Mesothelial cell of epicardium (in vitro differentiated cells): Measurements from ENCODE around the gene LRMDA. TPM values are rescaled to one million over a fixed set of nuclear protein-coding genes. Genes with fewer than 3 reads are reported as not detected.

Experiments
- DNase-seq, 2 experiments: peaks; one replicate each; pipeline ENCODE4 v3.0.0; 2021; ENCODE audit warnings: low spot score in 2 of 2; ENCODE audit not compliant: unreplicated experiment in 2 of 2
- H3K27ac Mint-ChIP-seq: 2 replicates; pipeline ENCODE4 v1.8.0; 2021; ENCODE audit warnings: mixed read lengths
- H3K27me3 Mint-ChIP-seq: 2 replicates; pipeline ENCODE4 v1.8.0; 2021; ENCODE audit warnings: low read depth, mixed read lengths
- H3K36me3 Mint-ChIP-seq: 2 replicates; pipeline ENCODE4 v1.8.0; 2021; ENCODE audit warnings: mixed read lengths
- H3K4me1 Mint-ChIP-seq: 2 replicates; pipeline ENCODE4 v1.8.0; 2021; ENCODE audit warnings: mixed read lengths
- H3K4me3 Mint-ChIP-seq: 2 replicates; pipeline ENCODE4 v1.8.0; 2021; ENCODE audit warnings: mild to moderate bottlenecking, moderate library complexity, mixed read lengths
- H3K9me3 Mint-ChIP-seq: 2 replicates; pipeline ENCODE4 v1.8.0; 2021; ENCODE audit warnings: mixed read lengths
- CTCF ChIP-seq: fragments of 200-600 bp; sonication (generic); IDR thresholded peaks from one replicate; pipeline ENCODE4 v1.5.0; 2021; ENCODE audit warnings: antibody characterized with exemption; ENCODE audit not compliant: unreplicated experiment
- total RNA-seq: library from RNA; stranded (reverse); gene quantifications from 3 replicates; pipeline ENCODE4 v1.2.1, GENCODE V29; 2021

Gene LRMDA
- total RNA-seq, 1 donor from 2014 or later: 2.0 TPM

- no peak overlapping the region for H3K27ac Mint-ChIP-seq
- peaks cover 19% of the 10 kb centered on the region for H3K4me1 Mint-ChIP-seq
- H3K27me3 Mint-ChIP-seq: peaks cover 87% of the 10 kb centered on the region
- no peak for TF ChIP-seq CTCF
- no peaks in the 10 kb centered on the region for H3K9me3 Mint-ChIP-seq
- H3K4me3 Mint-ChIP-seq: no peak overlapping the region
- no peaks in the 10 kb centered on the region for H3K36me3 Mint-ChIP-seq
- no peak for DNase-seq
Measured at GRCh38 chr10:75435291-75435690, 3.9 kb downstream of the LRMDA start.

GRCh38 chr10:75436896-75437295 is 5.5 kb downstream of the LRMDA start:
- TF ChIP-seq CTCF: no peak
- Mint-ChIP-seq H3K27ac (no peak overlapping the region), H3K36me3 (no peaks in the 10 kb centered on the region), H3K4me1 (peaks cover 12% of the 10 kb centered on the region), H3K4me3 (no peak overlapping the region), H3K9me3 (no peaks in the 10 kb centered on the region), H3K27me3 (peaks cover 89% of the 10 kb centered on the region)
- DNase-seq: no peak

GRCh38 chr10:75437693-75438092 is 6.3 kb downstream of the LRMDA start:
- Mint-ChIP-seq H3K9me3 (peaks cover 6% of the 10 kb centered on the region), H3K4me1 (peaks cover 6% of the 10 kb centered on the region), H3K27me3 (peaks cover 81% of the 10 kb centered on the region), H3K27ac (no peak overlapping the region), H3K4me3 (no peak overlapping the region), H3K36me3 (peaks cover 2% of the 10 kb centered on the region)
- TF ChIP-seq CTCF: no peak
- no peak for DNase-seq

GRCh38 chr10:75438275-75438674 is 6.9 kb downstream of the LRMDA start:
- peaks cover 3% of the 10 kb centered on the region for H3K4me1 Mint-ChIP-seq
- peaks cover 11% of the 10 kb centered on the region for H3K9me3 Mint-ChIP-seq
- peaks cover 75% of the 10 kb centered on the region for H3K27me3 Mint-ChIP-seq
- no peak overlapping the region for H3K27ac Mint-ChIP-seq
- no peak for TF ChIP-seq CTCF
- no peak for DNase-seq
- no peak overlapping the region for H3K4me3 Mint-ChIP-seq
- H3K36me3 Mint-ChIP-seq: peaks cover 4% of the 10 kb centered on the region

GRCh38 chr10:75439811-75440210 is 8.4 kb downstream of the LRMDA start:
- TF ChIP-seq CTCF: no peak
- peaks cover 59% of the 10 kb centered on the region for H3K27me3 Mint-ChIP-seq
- H3K27ac Mint-ChIP-seq: no peak overlapping the region
- peaks cover 7% of the 10 kb centered on the region for H3K36me3 Mint-ChIP-seq
- peaks cover 3% of the 10 kb centered on the region for H3K4me1 Mint-ChIP-seq
- DNase-seq: no peak
- H3K9me3 Mint-ChIP-seq: peaks cover 21% of the 10 kb centered on the region
- no peak overlapping the region for H3K4me3 Mint-ChIP-seq

- H3K4me1 Mint-ChIP-seq: no peaks in the 10 kb centered on the region
- DNase-seq: no peak
- H3K36me3 Mint-ChIP-seq: peaks cover 7% of the 10 kb centered on the region
- no peak overlapping the region for H3K4me3 Mint-ChIP-seq
- H3K9me3 Mint-ChIP-seq: peaks cover 21% of the 10 kb centered on the region
- TF ChIP-seq CTCF: no peak
- peaks cover 54% of the 10 kb centered on the region for H3K27me3 Mint-ChIP-seq
- no peak overlapping the region for H3K27ac Mint-ChIP-seq
Measured at GRCh38 chr10:75440271-75440793, 8.9 kb downstream of the LRMDA start.
